SJSA1 (cell line): ENCODE measurements around the gene INO80. TPM values are rescaled to one million over a fixed set of nuclear protein-coding genes. Genes with fewer than 3 reads are reported as not detected.
"Not testable (repeated sequence)": the region's sequence is repeated elsewhere in the genome, so short reads cannot be mapped to it uniquely, and the experiment has no call there.

Experiments
- DNase-seq, 2 experiments: peaks; one replicate each; pipeline ENCODE4 v3.0.0-alpha.2; 2015 to 2020; ENCODE audit warnings: low spot score in 2 of 2, low read depth in 1 of 2
- H3K27ac ChIP-seq: fragments of 250-450 bp; sonication (Bioruptor Pico); 2 replicates; pipeline ENCODE4 v1.5.1; 2020; ENCODE audit warnings: mild to moderate bottlenecking, moderate library complexity
- H3K27me3 ChIP-seq: fragments of 250-450 bp; sonication (Bioruptor Pico); replicated peaks from 2 replicates; pipeline ENCODE4 v1.5.1; 2020; ENCODE audit warnings: mild to moderate bottlenecking, moderate library complexity
- H3K36me3 ChIP-seq: fragments of 250-450 bp; sonication (Bioruptor Pico); 2 replicates; pipeline ENCODE4 v1.5.1; 2020; ENCODE audit warnings: mild to moderate bottlenecking
- H3K4me1 ChIP-seq: fragments of 250-450 bp; sonication (Bioruptor Pico); replicated peaks from 2 replicates; pipeline ENCODE4 v1.6.1; 2021; ENCODE audit warnings: mild to moderate bottlenecking
- H3K4me3 ChIP-seq: fragments of 250-450 bp; sonication (Bioruptor Pico); 2 replicates; pipeline ENCODE4 v1.5.1; 2020; ENCODE audit warnings: mild to moderate bottlenecking
- H3K9me3 ChIP-seq: fragments of 250-450 bp; sonication (Bioruptor Pico); replicated peaks from 2 replicates; pipeline ENCODE4 v1.5.1; 2020; ENCODE audit warnings: mild to moderate bottlenecking
- total RNA-seq: library from RNA; depleted of rRNA; stranded (reverse); fragments of >200 nt; shearing (Covaris generic); gene quantifications from 2 replicates; pipeline ENCODE4 v1.2.3, GENCODE V29; 2014

Gene INO80
- total RNA-seq, 1 experiment from 2014 or later, result 25.5 TPM

DNA sequence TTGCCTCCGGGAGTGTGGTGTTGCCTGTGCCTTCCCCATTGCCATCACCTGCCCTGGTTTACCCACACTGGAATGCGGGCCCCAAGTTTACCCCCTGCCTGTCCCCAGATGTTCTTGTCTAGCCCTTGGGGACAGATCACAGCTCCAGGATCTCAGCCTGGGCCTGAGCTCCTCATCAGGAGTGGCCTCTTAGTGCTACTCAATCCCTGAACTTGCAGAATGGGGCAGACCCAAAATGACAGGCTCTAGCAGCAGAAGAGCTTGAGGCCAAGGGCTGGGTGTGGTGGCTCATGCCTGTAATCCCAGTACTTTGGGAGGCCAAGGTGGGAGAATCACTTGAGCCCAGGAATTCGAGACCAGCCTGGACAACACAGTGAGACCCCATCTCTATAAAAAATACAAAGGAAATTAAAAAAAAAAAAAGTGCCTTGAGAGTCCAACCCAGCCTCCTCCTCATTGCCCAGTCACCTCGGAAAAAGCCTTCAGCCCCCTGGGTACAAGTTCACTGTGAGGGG lies 159.0 kb downstream of the INO80 start:
- Histone ChIP-seq H3K9me3 (no peaks in the 10 kb centered on the region), H3K27me3 (no peaks in the 10 kb centered on the region), H3K27ac (no peak overlapping the region)

GRCh38 chr15:40956541-40956982 lies 159.5 kb downstream of the INO80 start:
- Histone ChIP-seq H3K27ac (no peak overlapping the region), H3K9me3 (no peaks in the 10 kb centered on the region), H3K4me3 (no peak overlapping the region), H3K36me3 (no peaks in the 10 kb centered on the region), H3K4me1 (peaks cover 21% of the 10 kb centered on the region), H3K27me3 (no peaks in the 10 kb centered on the region)
- DNase-seq, result no peak

More for the DNA sequence above, 159.0 kb downstream of the INO80 start:
- no peak for DNase-seq
- no peaks in the 10 kb centered on the region for H3K36me3 ChIP-seq
- H3K4me1 ChIP-seq, result peaks cover 21% of the 10 kb centered on the region
- H3K4me3 ChIP-seq, result no peak overlapping the region

DNA sequence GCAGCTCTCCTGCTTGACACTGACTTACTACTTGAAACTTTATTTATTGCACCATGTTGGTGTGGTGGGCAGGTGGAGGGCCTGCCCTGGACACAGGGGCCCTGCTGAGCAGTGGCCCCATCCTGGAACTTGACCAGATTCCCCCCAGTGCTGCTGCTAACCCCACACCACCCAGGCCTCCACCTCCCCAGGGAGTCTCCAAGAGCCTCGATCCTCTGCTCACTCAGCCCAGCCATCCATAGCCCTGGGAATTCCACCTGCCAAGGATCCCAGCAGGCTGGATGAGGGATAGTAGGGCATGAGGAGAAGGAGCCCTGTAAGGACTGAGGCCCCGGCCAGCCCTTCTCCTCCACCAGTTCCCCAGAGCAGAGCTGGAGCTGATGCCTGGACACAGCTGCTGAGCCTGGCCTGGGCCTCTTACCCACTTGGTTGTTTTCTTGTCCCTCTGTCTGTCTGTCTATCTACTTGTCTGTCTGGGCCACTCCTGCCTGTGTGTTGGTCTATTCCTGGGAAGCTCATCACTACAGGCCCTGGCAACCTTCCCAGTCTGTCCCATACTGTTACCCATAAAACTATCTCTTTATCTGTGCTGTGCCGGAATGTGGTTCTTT lies 160.0 kb downstream of the INO80 start:
- Histone ChIP-seq H3K4me3 (no peak overlapping the region), H3K4me1 (peaks cover 21% of the 10 kb centered on the region), H3K36me3 (no peaks in the 10 kb centered on the region), H3K9me3 (no peaks in the 10 kb centered on the region), H3K27ac (no peak overlapping the region), H3K27me3 (no peaks in the 10 kb centered on the region)
- DNase-seq, result no peak

DNA sequence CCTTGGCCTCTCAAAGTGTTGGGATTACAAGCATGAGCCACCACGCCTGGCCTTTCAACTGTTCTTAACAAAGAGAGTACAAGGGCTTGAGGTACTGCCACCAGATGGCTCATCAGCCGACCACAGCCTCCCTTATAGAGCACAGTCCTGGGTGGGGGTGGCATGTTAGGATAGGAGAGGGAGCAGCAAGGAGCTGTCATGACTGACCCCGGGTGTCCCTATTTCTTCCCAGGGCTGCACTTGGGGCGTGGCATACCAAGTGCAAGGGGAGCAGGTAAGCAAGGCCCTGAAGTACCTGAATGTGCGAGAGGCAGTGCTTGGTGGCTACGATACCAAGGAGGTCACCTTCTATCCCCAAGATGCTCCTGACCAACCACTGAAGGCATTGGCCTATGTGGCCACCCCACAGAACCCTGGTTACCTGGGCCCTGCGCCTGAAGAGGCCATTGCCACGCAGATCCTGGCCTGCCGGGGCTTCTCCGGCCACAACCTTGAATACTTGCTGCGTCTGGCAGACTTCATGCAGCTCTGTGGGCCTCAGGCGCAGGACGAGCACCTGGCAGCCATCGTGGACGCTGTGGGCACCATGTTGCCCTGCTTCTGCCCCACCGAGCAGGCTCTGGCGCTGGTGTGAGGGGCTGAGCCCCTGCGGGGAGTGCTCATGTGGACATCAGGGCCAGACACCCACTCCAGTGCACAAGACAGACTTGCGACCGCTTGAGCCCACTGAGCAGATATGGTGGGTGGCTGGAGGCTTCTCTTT lies 160.8 kb downstream of the INO80 start:
- peak in 1 of 2 experiments; percentile 40 for DNase-seq
- Histone ChIP-seq H3K4me1 (peaks cover 18% of the 10 kb centered on the region), H3K36me3 (no peaks in the 10 kb centered on the region), H3K4me3 (no peak overlapping the region), H3K27ac (no peak overlapping the region), H3K27me3 (no peaks in the 10 kb centered on the region), H3K9me3 (no peaks in the 10 kb centered on the region)

DNA sequence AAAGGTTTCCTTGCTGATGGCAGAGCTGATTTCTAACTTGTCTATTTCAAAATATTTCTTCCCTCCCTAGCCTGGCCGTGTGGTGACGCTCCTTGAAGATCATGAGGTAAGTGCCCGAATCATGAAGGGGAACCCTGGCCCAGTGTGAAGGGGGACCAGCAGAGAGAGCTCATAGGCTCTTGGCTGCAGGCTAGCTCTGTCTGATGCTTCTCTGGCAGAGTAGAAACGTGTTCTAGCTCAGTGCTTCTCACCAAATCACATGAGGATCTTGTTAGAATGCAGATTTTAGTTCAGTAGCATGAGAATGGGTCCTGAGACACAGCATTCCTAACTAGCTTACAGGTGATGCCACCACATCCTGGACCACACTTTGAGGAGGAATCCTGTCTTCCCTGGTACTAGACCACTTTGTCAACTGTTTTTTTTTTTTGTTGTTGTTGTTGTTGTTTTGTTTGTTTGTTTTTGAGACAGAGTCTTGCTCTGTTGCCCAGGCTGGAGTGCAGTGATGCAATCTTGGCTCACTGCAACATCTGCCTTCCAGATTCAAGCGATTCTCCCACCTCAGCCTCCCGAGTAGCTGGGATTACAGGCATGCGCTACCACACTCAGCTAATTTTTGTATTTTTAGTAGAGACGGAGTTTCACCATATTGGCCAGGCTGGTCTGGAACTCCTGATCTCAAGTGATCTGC lies 161.8 kb downstream of the INO80 start:
- not testable (repeated sequence) for H3K27me3 ChIP-seq, H3K27ac ChIP-seq, H3K9me3 ChIP-seq, H3K36me3 ChIP-seq, DNase-seq
- Histone ChIP-seq H3K4me3 (peak overlapping the region; percentile 52), H3K4me1 (peaks cover 18% of the 10 kb centered on the region)

- no peaks in the 10 kb centered on the region for H3K36me3 ChIP-seq
- H3K27ac ChIP-seq, result no peak overlapping the region
- H3K4me1 ChIP-seq, result peaks cover 18% of the 10 kb centered on the region
- H3K4me3 ChIP-seq, result peak overlapping the region; percentile 52
- no peak for DNase-seq
- H3K9me3 ChIP-seq, result no peaks in the 10 kb centered on the region
- no peaks in the 10 kb centered on the region for H3K27me3 ChIP-seq
Observed at GRCh38 chr15:40953713-40954074, 162.4 kb downstream of the INO80 start.

DNA sequence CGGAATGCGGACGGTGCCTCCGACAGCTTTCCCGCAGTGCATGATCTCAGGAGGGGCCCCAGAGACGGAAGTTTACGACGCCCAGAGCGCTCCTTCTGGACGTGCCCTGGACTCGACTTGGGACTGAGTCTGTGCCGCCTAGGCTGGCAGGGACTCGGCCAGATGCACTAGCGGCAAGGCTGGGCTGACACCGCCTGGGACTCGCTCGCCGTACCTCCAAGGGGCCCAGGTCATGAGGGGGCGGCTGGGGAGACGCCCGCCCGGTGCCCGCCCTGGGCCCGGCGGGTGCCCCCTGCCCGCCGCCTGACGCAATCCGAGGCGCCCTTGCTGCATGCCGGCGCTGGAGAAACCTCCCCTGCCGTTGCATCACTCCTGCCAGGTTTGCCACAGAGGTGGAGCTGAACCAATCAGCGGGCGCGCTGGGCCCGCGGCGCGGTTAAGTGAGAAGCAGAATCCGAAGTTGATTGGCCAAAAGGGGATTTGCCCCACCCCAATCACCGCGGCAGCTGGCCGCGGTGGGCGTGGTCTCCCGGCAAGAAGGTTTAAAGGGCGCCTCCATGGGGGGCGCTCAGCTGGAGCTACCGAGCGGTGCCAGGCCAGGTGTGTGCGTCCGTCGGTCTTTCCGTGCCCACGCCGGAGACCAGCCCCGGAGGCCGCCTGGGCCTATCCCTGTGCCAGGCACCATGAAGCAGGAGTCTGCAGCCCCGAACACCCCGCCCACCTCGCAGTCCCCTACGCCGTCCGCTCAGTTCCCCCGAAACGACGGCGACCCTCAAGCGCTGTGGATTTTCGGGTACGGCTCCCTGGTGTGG lies 163.0 kb downstream of the INO80 start, which contains the start of gene CHAC1:
Gene CHAC1 (plus strand): TSS at position 571 of the 812 bp plus-strand sequence. CDS start 113 bp downstream, at position 684.
- no peaks in the 10 kb centered on the region for H3K27me3 ChIP-seq
- no peaks in the 10 kb centered on the region for H3K36me3 ChIP-seq
- peak within 1 kb of the TSS; percentile 52 for H3K4me3 ChIP-seq
- H3K27ac ChIP-seq, result peak within 1 kb of the TSS; percentile 47
- peak; percentile 89 to 94 for DNase-seq
- no peaks in the 10 kb centered on the region for H3K9me3 ChIP-seq
- peaks cover 18% of the 10 kb centered on the region for H3K4me1 ChIP-seq

- H3K9me3 ChIP-seq, result no peaks in the 10 kb centered on the region
- H3K4me3 ChIP-seq, result peak overlapping the region; percentile 52
- H3K4me1 ChIP-seq, result peaks cover 18% of the 10 kb centered on the region
- no peak for DNase-seq
- no peaks in the 10 kb centered on the region for H3K27me3 ChIP-seq
- H3K27ac ChIP-seq, result peak overlapping the region; percentile 47
- H3K36me3 ChIP-seq, result no peaks in the 10 kb centered on the region
Observed at GRCh38 chr15:40952301-40952900, 163.7 kb downstream of the INO80 start.

DNA sequence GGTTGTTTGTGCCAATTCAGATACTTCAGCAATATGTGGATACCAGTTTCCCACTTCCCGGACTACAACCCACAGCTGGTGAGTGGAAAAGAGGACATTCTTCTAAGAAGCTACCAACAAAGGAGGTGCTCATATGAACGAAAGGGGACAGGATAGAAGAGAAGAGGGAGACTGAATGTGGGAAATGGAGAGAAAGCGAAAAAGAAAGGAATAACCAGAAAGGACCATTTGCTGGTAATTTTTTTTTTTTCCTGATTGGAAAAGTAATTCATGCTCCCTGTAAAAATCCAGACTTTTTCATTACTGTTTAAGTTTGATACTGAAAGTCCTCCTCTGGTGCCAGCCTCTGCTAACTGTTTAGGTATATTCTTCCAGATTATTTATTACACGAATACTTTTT lies 164.3 kb downstream of the INO80 start:
- DNase-seq, result no peak
- Histone ChIP-seq H3K36me3 (no peaks in the 10 kb centered on the region), H3K27me3 (no peaks in the 10 kb centered on the region), H3K4me3 (no peak overlapping the region), H3K4me1 (peaks cover 18% of the 10 kb centered on the region), H3K9me3 (no peaks in the 10 kb centered on the region), H3K27ac (no peak overlapping the region)

DNA sequence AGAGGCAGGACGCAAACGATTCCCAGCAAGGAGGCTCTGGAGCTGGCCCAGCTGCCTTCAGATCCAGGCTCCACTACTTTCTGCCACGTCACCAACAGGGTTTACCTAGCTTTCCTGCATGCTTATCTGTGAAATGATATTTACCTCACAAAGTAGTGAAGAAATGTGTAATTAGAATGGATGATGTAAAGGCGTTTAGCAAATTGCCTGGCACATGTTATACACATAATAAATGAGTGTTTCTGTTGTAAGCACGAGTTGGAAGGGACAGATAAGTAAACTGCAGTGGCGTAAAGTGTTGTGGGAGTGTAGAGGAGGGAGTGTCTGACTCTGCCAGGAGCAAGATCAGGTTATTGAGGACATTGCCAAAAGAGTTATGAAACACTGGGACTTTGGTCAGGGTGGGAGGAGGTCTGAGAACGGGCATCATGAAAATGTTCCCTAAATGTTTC lies 166.3 kb downstream of the INO80 start:
- no peak for DNase-seq
- Histone ChIP-seq H3K4me3 (no peak overlapping the region), H3K27ac (no peak overlapping the region), H3K9me3 (no peaks in the 10 kb centered on the region), H3K36me3 (no peaks in the 10 kb centered on the region), H3K27me3 (no peaks in the 10 kb centered on the region), H3K4me1 (peaks cover 18% of the 10 kb centered on the region)

- Histone ChIP-seq H3K27me3 (no peaks in the 10 kb centered on the region), H3K4me1 (peaks cover 14% of the 10 kb centered on the region), H3K27ac (no peak overlapping the region), H3K9me3 (no peaks in the 10 kb centered on the region), H3K36me3 (no peaks in the 10 kb centered on the region), H3K4me3 (no peak overlapping the region)
- DNase-seq, result no peak
Observed at GRCh38 chr15:40948706-40949473, 167.2 kb downstream of the INO80 start.

DNA sequence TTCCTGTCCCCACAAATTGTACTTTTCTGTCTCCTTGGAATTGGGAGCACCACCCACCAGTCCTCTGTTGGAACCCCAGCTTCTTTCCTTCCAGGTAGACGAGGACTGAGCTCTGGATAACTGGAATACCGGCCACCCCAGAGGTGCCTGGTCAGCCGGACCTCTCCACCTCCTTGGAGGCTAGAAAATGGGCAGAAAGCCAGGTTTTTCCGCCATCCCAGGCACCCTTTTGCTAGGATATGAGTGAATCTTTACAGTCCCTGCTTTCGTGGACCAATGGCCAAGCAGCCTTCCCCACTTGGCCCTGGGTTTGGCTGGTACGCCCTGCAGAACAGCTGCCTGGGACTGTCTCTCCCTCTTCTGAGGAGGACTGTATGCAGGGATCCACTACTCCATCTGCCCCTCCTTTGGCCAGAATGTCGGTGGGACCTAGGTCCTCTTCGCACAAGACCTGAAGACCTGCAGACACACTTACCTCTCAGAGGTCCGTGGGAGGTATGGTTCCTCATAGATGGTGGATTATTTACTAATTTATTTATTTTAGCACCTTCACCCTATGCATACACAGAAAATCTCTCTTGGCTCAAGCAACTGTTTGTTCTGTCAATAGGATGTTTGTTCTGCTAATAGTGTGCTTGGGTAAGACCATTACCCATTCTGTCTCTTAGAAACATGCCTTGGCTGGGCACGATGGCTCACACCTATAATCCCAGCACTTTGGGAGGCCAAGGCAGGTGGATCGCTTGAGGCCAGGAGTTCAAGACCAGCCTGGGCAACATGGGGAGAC lies 171.4 kb downstream of the INO80 start:
- Histone ChIP-seq H3K27ac (no peak overlapping the region), H3K9me3 (no peaks in the 10 kb centered on the region), H3K27me3 (no peaks in the 10 kb centered on the region), H3K4me3 (no peak overlapping the region), H3K4me1 (peaks cover 16% of the 10 kb centered on the region), H3K36me3 (peaks cover 3% of the 10 kb centered on the region; the same call in 1 of the 2 replicates)
- DNase-seq, result no peak
